Esophagus squamous epithelium (tissue), 5 donors: ENCODE results near the gene GOLGA6C. TPM values are rescaled to one million over a fixed set of nuclear protein-coding genes. Genes with fewer than 3 reads are reported as not detected.

Experiments
- DNase-seq: peaks from one replicate; lab custom pipeline; 2025; lab: John Stamatoyannopoulos, UW
- H3K27ac ChIP-seq, 4 donors: fragments of 200-600 bp; sonication (generic); one replicate each; pipeline ENCODE4 v1.5.1; 2016 to 2019; ENCODE audit warnings: mild to moderate bottlenecking in 1 of 4
- H3K27me3 ChIP-seq, 4 donors: fragments of 200-600 bp; sonication (generic); 1 replicate in 3 of 4; 2 replicates in 1 of 4; pipeline versions ENCODE4 v1.5.1 to v1.6.0; 2017 to 2021; ENCODE audit warnings: antibody characterized with exemption in 1 of 4
- H3K36me3 ChIP-seq, 3 donors: fragments of 200-600 bp; sonication (generic); one replicate each; pipeline ENCODE4 v1.5.1; 2016 to 2019
- H3K4me1 ChIP-seq, 3 donors: fragments of 200-600 bp; sonication (generic); one replicate each; pipeline ENCODE4 v1.5.1; 2017 to 2019
- H3K4me3 ChIP-seq, 4 donors: fragments of 200-600 bp; sonication (generic); 1 replicate in 3 of 4; 2 replicates in 1 of 4; pipeline ENCODE4 v1.5.1; 2016 to 2019; ENCODE audit warnings: mild to moderate bottlenecking in 2 of 4, moderate library complexity in 1 of 4
- H3K9me3 ChIP-seq, 3 donors: fragments of 200-600 bp; sonication (generic); one replicate each; pipeline ENCODE4 v1.5.1; 2016 to 2019
- CTCF ChIP-seq, 6 experiments: fragments of 450-650 bp in 4 of 6; fragments of 200-600 bp in 2 of 6; sonication (generic) in 2 of 6; IDR thresholded peaks; one replicate each; pipeline ENCODE4 v1.5.1; 2016 to 2019; ENCODE audit warnings: antibody characterized with exemption in 6 of 6, mild to moderate bottlenecking in 4 of 6, moderate library complexity in 4 of 6
- POLR2A ChIP-seq, 4 donors: fragments of 450-650 bp; IDR thresholded peaks; one replicate each; pipeline ENCODE4 v1.6.1; 2017; ENCODE audit warnings: antibody characterized with exemption in 4 of 4, mild to moderate bottlenecking in 4 of 4, moderate library complexity in 3 of 4
- WGBS, 2 donors: methylation state at CpG; one replicate each; pipeline ENCODE4 v1.1.5; 2018; 5-methylcytosine and 5-hydroxymethylcytosine counted together
- intact Hi-C: fragments of 100-400 bp; cut with DNase I; formaldehyde crosslinking; loops from one replicate; pipeline ENCODE4 v1.15.0; 2022
- total RNA-seq, 4 donors: library from RNA; depleted of rRNA; stranded (reverse); fragments of >200 nt; gene quantifications; one replicate each; pipeline ENCODE4 v1.1.0, GENCODE V29; 2016
- donor health status: DM: yes; HTN: yes; CAD: no.

GOLGA6C gene
- total RNA-seq, 4 donors from 2014 or later: not detected

- intact Hi-C loops: no loop called here
- no peak overlapping the region for H3K4me3 ChIP-seq
- H3K36me3 ChIP-seq: no peaks in the 10 kb centered on the region
- H3K27ac ChIP-seq: no peak overlapping the region
- H3K27me3 ChIP-seq: peaks cover 0 to 39% (median 0%) of the 10 kb centered on the region in 4 donors
- DNase-seq: no peak
- H3K9me3 ChIP-seq: no peaks in the 10 kb centered on the region
- no peak for TF ChIP-seq POLR2A (IDR thresholded peaks at IDR 0.05)
- H3K4me1 ChIP-seq: no peaks in the 10 kb centered on the region
- WGBS, 2 donors: 82% methylated on average over 4 of the region's 13 CpGs; no CpG with 5 or more reads in 1 of the 2 donors
Measured at GRCh38 chr15:75227663-75228280, 30.4 kb upstream of the GOLGA6C start.

GRCh38 chr15:75228787-75229186 is 29.3 kb upstream of the GOLGA6C start:
- no peaks in the 10 kb centered on the region for H3K9me3 ChIP-seq
- WGBS, 2 donors: 66 to 89% methylated on average over 5 to 8 of the region's 9 CpGs
- H3K36me3 ChIP-seq: no peaks in the 10 kb centered on the region
- intact Hi-C loops: no loop called here
- no peak for DNase-seq
- peaks cover 0 to 49% (median 0%) of the 10 kb centered on the region in 4 donors for H3K27me3 ChIP-seq
- H3K27ac ChIP-seq: no peak overlapping the region
- TF ChIP-seq POLR2A (IDR thresholded peaks at IDR 0.05): no peak
- no peak for TF ChIP-seq CTCF (IDR thresholded peaks at IDR 0.05)
- H3K4me3 ChIP-seq: no peak overlapping the region
- no peaks in the 10 kb centered on the region for H3K4me1 ChIP-seq

GRCh38 chr15:75229191-75230015 is 28.7 kb upstream of the GOLGA6C start:
- no peaks in the 10 kb centered on the region for H3K4me1 ChIP-seq
- H3K9me3 ChIP-seq: no peaks in the 10 kb centered on the region
- H3K27ac ChIP-seq: no peak overlapping the region
- no peak for DNase-seq
- intact Hi-C loops: loop anchor here (10.0 kb wide), 1 partner anchor 95 kb away; no protein-coding TSS in a partner anchor
- 81% methylated on average over 5 to 6 of the region's 21 CpGs for WGBS, 2 donors
- peaks cover 0 to 55% (median 0%) of the 10 kb centered on the region in 4 donors for H3K27me3 ChIP-seq
- no peaks in the 10 kb centered on the region for H3K36me3 ChIP-seq
- TF ChIP-seq POLR2A (IDR thresholded peaks at IDR 0.05) (no peak), CTCF (IDR thresholded peaks at IDR 0.05) (no peak)
- no peak overlapping the region for H3K4me3 ChIP-seq

- DNase-seq: no peak
- intact Hi-C loops: loop anchor here (10.0 kb wide), 1 partner anchor 95 kb away; no protein-coding TSS in a partner anchor
- no peaks in the 10 kb centered on the region for H3K9me3 ChIP-seq
- H3K36me3 ChIP-seq: no peaks in the 10 kb centered on the region
- TF ChIP-seq CTCF (IDR thresholded peaks at IDR 0.05): no peak
- no peak for TF ChIP-seq POLR2A (IDR thresholded peaks at IDR 0.05)
- H3K4me1 ChIP-seq: no peaks in the 10 kb centered on the region
- peaks cover 0 to 61% (median 0%) of the 10 kb centered on the region in 4 donors for H3K27me3 ChIP-seq
- H3K27ac ChIP-seq: no peak overlapping the region
- no peak overlapping the region for H3K4me3 ChIP-seq
- WGBS, 2 donors: 65 to 78% methylated on average over 1 to 2 of the region's 2 CpGs
Measured at GRCh38 chr15:75230016-75230343, 28.2 kb upstream of the GOLGA6C start.

- TF ChIP-seq POLR2A (IDR thresholded peaks at IDR 0.05): no peak
- no peak for TF ChIP-seq CTCF (IDR thresholded peaks at IDR 0.05)
- Histone ChIP-seq H3K4me1 (no peaks in the 10 kb centered on the region), H3K36me3 (no peaks in the 10 kb centered on the region), H3K27me3 (peaks cover 0 to 68% (median 0%) of the 10 kb centered on the region in 4 donors), H3K27ac (no peak overlapping the region), H3K4me3 (no peak overlapping the region), H3K9me3 (no peaks in the 10 kb centered on the region)
- DNase-seq: no peak
- 68 to 70% methylated on average over 4 to 15 of the region's 16 CpGs for WGBS, 2 donors
- intact Hi-C loops: loop anchor here (10.0 kb wide), 1 partner anchor 94 kb away; no protein-coding TSS in a partner anchor
Measured at GRCh38 chr15:75230551-75231371, 27.4 kb upstream of the GOLGA6C start.
